ENCODE results near the gene TPM4. TPM values are rescaled to one million over a fixed set of nuclear protein-coding genes. Genes with fewer than 3 reads are reported as not detected.
A peak's percentile ranks its signal among the peaks of the same experiment; 100 is the strongest.

The TPM4 gene
- total RNA-seq, 1 donor from 2014 or later, result 535 TPM

- no peak overlapping the region for H2AFZ ChIP-seq (replicated peaks)
Measured at GRCh38 chr19:16100524-16100923, 24.2 kb downstream of the TPM4 start.

GRCh38 chr19:16104722-16105121, 28.4 kb downstream of the TPM4 start:
- TF ChIP-seq EZH2 (IDR thresholded peaks at IDR 0.05), result no peak
- TF ChIP-seq EZH2phosphoT487 (IDR thresholded peaks at IDR 0.05), result no peak
- TF ChIP-seq CTCF (IDR thresholded peaks at IDR 0.05), result no peak
- H4K20me1 ChIP-seq (ENCODE audit: low read depth), result no peaks in the 10 kb centered on the region
- H3K27me3 ChIP-seq, result no peaks in the 10 kb centered on the region

More at GRCh38 chr19:16100524-16100923, 24.2 kb downstream of the TPM4 start:
- TF ChIP-seq CTCF (IDR thresholded peaks at IDR 0.05), result no peak
- TF ChIP-seq EZH2 (IDR thresholded peaks at IDR 0.05), result no peak
- no peak for TF ChIP-seq EZH2phosphoT487 (IDR thresholded peaks at IDR 0.05)
- Histone ChIP-seq H3K27me3 (no peaks in the 10 kb centered on the region), H4K20me1 (ENCODE audit: low read depth) (no peaks in the 10 kb centered on the region), H3K79me2 (ENCODE audit: low read depth) (no peaks in the 10 kb centered on the region), H3K9me3 (ENCODE audit: low read depth) (no peaks in the 10 kb centered on the region), H3K4me3 (no peak overlapping the region), H3K36me3 (peaks cover 9% of the 10 kb centered on the region), H3F3A (ENCODE audit: low read depth) (peaks cover 23% of the 10 kb centered on the region), H3K9ac (no peak overlapping the region), H3K4me2 (no peak overlapping the region), H3K27ac (no peak overlapping the region), H3K4me1 (no peaks in the 10 kb centered on the region)
- peaks cover 4% of the 10 kb centered on the region for H3K4me1 Mint-ChIP-seq
- H3K4me3 Mint-ChIP-seq, result no peak overlapping the region
- DNase-seq (ENCODE audit: low spot score), result no peak
- no peaks in the 10 kb centered on the region for H3K9me3 Mint-ChIP-seq
- H3K36me3 Mint-ChIP-seq, result peaks cover 33% of the 10 kb centered on the region
- H3K27me3 Mint-ChIP-seq (ENCODE audit: insufficient read depth, low read depth), result no peaks in the 10 kb centered on the region
- H3K27ac Mint-ChIP-seq, result no peak overlapping the region

GRCh38 chr19:16106121-16106520, 29.8 kb downstream of the TPM4 start:
- H3K4me3 Mint-ChIP-seq, result no peak overlapping the region
- H3K36me3 Mint-ChIP-seq, result peaks cover 12% of the 10 kb centered on the region
- H3K4me2 ChIP-seq, result no peak overlapping the region
- no peaks in the 10 kb centered on the region for H3K9me3 Mint-ChIP-seq
- no peak overlapping the region for H3K27ac ChIP-seq
- no peak for DNase-seq (ENCODE audit: low spot score)
- H3K4me3 ChIP-seq, result no peak overlapping the region
- H3F3A ChIP-seq (ENCODE audit: low read depth), result peaks cover 42% of the 10 kb centered on the region
- H3K9me3 ChIP-seq (ENCODE audit: low read depth), result no peaks in the 10 kb centered on the region
- no peaks in the 10 kb centered on the region for H3K27me3 Mint-ChIP-seq (ENCODE audit: insufficient read depth, low read depth)
- H3K27ac Mint-ChIP-seq, result peak overlapping the region; percentile 59
- no peaks in the 10 kb centered on the region for H4K20me1 ChIP-seq (ENCODE audit: low read depth)
- peaks cover 2% of the 10 kb centered on the region for H3K4me1 Mint-ChIP-seq
- peaks cover 6% of the 10 kb centered on the region for H3K36me3 ChIP-seq
- TF ChIP-seq EZH2phosphoT487 (IDR thresholded peaks at IDR 0.05), result no peak
- TF ChIP-seq EZH2 (IDR thresholded peaks at IDR 0.05), result no peak
- no peak overlapping the region for H2AFZ ChIP-seq (replicated peaks)
- no peaks in the 10 kb centered on the region for H3K79me2 ChIP-seq (ENCODE audit: low read depth)
- H3K9ac ChIP-seq, result no peak overlapping the region
- H3K27me3 ChIP-seq, result no peaks in the 10 kb centered on the region
- peaks cover 5% of the 10 kb centered on the region for H3K4me1 ChIP-seq

More at GRCh38 chr19:16104722-16105121, 28.4 kb downstream of the TPM4 start:
- Mint-ChIP-seq H3K27ac (no peak overlapping the region), H3K9me3 (no peaks in the 10 kb centered on the region), H3K4me3 (no peak overlapping the region), H3K27me3 (ENCODE audit: insufficient read depth, low read depth) (no peaks in the 10 kb centered on the region), H3K4me1 (peaks cover 2% of the 10 kb centered on the region), H3K36me3 (peaks cover 15% of the 10 kb centered on the region)
- DNase-seq (ENCODE audit: low spot score), result no peak
- no peaks in the 10 kb centered on the region for H3K9me3 ChIP-seq (ENCODE audit: low read depth)
- H3K4me3 ChIP-seq, result no peak overlapping the region
- H3K4me2 ChIP-seq, result no peak overlapping the region
- no peak overlapping the region for H3K9ac ChIP-seq
- H3K36me3 ChIP-seq, result peaks cover 6% of the 10 kb centered on the region
- peaks cover 43% of the 10 kb centered on the region for H3F3A ChIP-seq (ENCODE audit: low read depth)
- no peak overlapping the region for H2AFZ ChIP-seq (replicated peaks)
- H3K27ac ChIP-seq, result no peak overlapping the region
- peaks cover 5% of the 10 kb centered on the region for H3K4me1 ChIP-seq
- H3K79me2 ChIP-seq (ENCODE audit: low read depth), result no peaks in the 10 kb centered on the region

- Mint-ChIP-seq H3K27ac (peak within 1 kb of the TSS; percentile 95), H3K9me3 (no peaks in the 10 kb centered on the region), H3K4me3 (peak within 1 kb of the TSS; percentile 98), H3K27me3 (ENCODE audit: insufficient read depth, low read depth) (no peaks in the 10 kb centered on the region), H3K36me3 (peaks cover 4% of the 10 kb centered on the region), H3K4me1 (peaks cover 9% of the 10 kb centered on the region)
- peak within 1 kb of the TSS; percentile 93 for H3K4me2 ChIP-seq
- H3K4me1 ChIP-seq, result peaks cover 5% of the 10 kb centered on the region
- H3K36me3 ChIP-seq, result no peaks in the 10 kb centered on the region
- H3K9me3 ChIP-seq (ENCODE audit: low read depth), result no peaks in the 10 kb centered on the region
- peak within 1 kb of the TSS; percentile 95 for H3K4me3 ChIP-seq
- H3F3A ChIP-seq (ENCODE audit: low read depth), result peaks cover 16% of the 10 kb centered on the region
- H3K27me3 ChIP-seq, result no peaks in the 10 kb centered on the region
- H2AFZ ChIP-seq (replicated peaks), result peak within 1 kb of the TSS; percentile 48
- peak within 1 kb of the TSS; percentile 95 for H3K9ac ChIP-seq
- H3K27ac ChIP-seq, result no peak within 1 kb of the TSS
- H4K20me1 ChIP-seq (ENCODE audit: low read depth), result peaks cover 28% of the 10 kb centered on the region
- TF ChIP-seq EZH2 (IDR thresholded peaks at IDR 0.05), result no peak
- no peak for TF ChIP-seq EZH2phosphoT487 (IDR thresholded peaks at IDR 0.05)
- TF ChIP-seq CTCF (IDR thresholded peaks at IDR 0.05), result peak; percentile 85
- peak; percentile 100 for DNase-seq (ENCODE audit: low spot score)
- H3K79me2 ChIP-seq (ENCODE audit: low read depth), result peaks cover 46% of the 10 kb centered on the region
Measured at GRCh38 chr19:16111160-16111908, 35.0 kb downstream of the TPM4 start, which contains the start of gene RAB8A. TSS of gene RAB8A (plus strand) at chr19:16111889. CDS start at chr19:16111902, 13 bp downstream.
